Muscle layer of duodenum (tissue), 2 donors: ENCODE measurements around the gene KCNMA1.

ENCODE experiments used
- H3K27ac ChIP-seq: one replicate; pipeline ENCODE4 v1.7.0; 2013; ENCODE audit warnings: mild to moderate bottlenecking, low read length
- H3K27me3 ChIP-seq: one replicate; pipeline ENCODE4 v1.7.0; 2013; ENCODE audit warnings: low read depth, mild to moderate bottlenecking, control low read depth, low read length
- H3K36me3 ChIP-seq, 2 donors: one replicate each; pipeline ENCODE4 v1.7.0; 2013; ENCODE audit warnings: low read length in 2 of 2, control low read depth in 1 of 2, mild to moderate bottlenecking in 1 of 2; ENCODE audit not compliant: insufficient read depth in 2 of 2, control insufficient read depth in 1 of 2
- H3K4me1 ChIP-seq, 2 donors: one replicate each; pipeline ENCODE4 v1.7.0; 2013; ENCODE audit warnings: low read length in 2 of 2, mild to moderate bottlenecking in 2 of 2, control low read depth in 1 of 2, moderate library complexity in 1 of 2; ENCODE audit not compliant: insufficient read depth in 2 of 2, control insufficient read depth in 1 of 2
- H3K4me3 ChIP-seq, 2 donors: one replicate each; pipeline ENCODE4 v1.7.0; 2013; ENCODE audit warnings: low read length in 2 of 2, low read depth in 1 of 2, mild to moderate bottlenecking in 1 of 2
- H3K9me3 ChIP-seq, 2 donors: one replicate each; pipeline ENCODE4 v1.7.0; 2013; ENCODE audit warnings: low read length in 2 of 2, control low read depth in 1 of 2, mild to moderate bottlenecking in 1 of 2; ENCODE audit not compliant: control insufficient read depth in 1 of 2
- donor health status: healthy.

The KCNMA1 gene

GRCh38 chr10:77552252-77552651 lies 85.4 kb downstream of the KCNMA1 start:
- Histone ChIP-seq H3K4me1 (peaks cover 16 to 24% of the 10 kb centered on the region in 2 donors), H3K4me3 (no peak overlapping the region), H3K36me3 (no peaks in the 10 kb centered on the region), H3K9me3 (no peaks in the 10 kb centered on the region), H3K27me3 (no peaks in the 10 kb centered on the region), H3K27ac (no peak overlapping the region)

- Histone ChIP-seq H3K36me3 (no peaks in the 10 kb centered on the region), H3K9me3 (no peaks in the 10 kb centered on the region), H3K27ac (no peak overlapping the region), H3K27me3 (no peaks in the 10 kb centered on the region), H3K4me3 (no peak overlapping the region), H3K4me1 (peaks cover 9 to 21% of the 10 kb centered on the region in 2 donors)
Observed at GRCh38 chr10:77550378-77550777, 87.2 kb downstream of the KCNMA1 start.

- H3K4me3 ChIP-seq = no peak overlapping the region
- no peaks in the 10 kb centered on the region for H3K27me3 ChIP-seq
- no peak overlapping the region for H3K27ac ChIP-seq
- no peaks in the 10 kb centered on the region for H3K9me3 ChIP-seq
- H3K4me1 ChIP-seq = peaks cover 0 to 7% of the 10 kb centered on the region in 2 donors
- no peaks in the 10 kb centered on the region for H3K36me3 ChIP-seq
Observed at GRCh38 chr10:77548671-77549070, 88.9 kb downstream of the KCNMA1 start.

GRCh38 chr10:77548157-77548556 lies 89.5 kb downstream of the KCNMA1 start:
- Histone ChIP-seq H3K9me3 (no peaks in the 10 kb centered on the region), H3K27ac (no peak overlapping the region)

GRCh38 chr10:77547307-77548050 lies 90.1 kb downstream of the KCNMA1 start:
- no peaks in the 10 kb centered on the region for H3K36me3 ChIP-seq
- no peak overlapping the region for H3K27ac ChIP-seq
- H3K4me1 ChIP-seq = no peaks in the 10 kb centered on the region
- no peak overlapping the region for H3K4me3 ChIP-seq
- no peaks in the 10 kb centered on the region for H3K9me3 ChIP-seq
- H3K27me3 ChIP-seq = no peaks in the 10 kb centered on the region

More at GRCh38 chr10:77548157-77548556, 89.5 kb downstream of the KCNMA1 start:
- Histone ChIP-seq H3K4me1 (peaks cover 0 to 2% of the 10 kb centered on the region in 2 donors), H3K36me3 (no peaks in the 10 kb centered on the region), H3K27me3 (no peaks in the 10 kb centered on the region), H3K4me3 (no peak overlapping the region)

- no peaks in the 10 kb centered on the region for H3K27me3 ChIP-seq
- H3K9me3 ChIP-seq = no peaks in the 10 kb centered on the region
- H3K27ac ChIP-seq = no peak overlapping the region
- H3K4me3 ChIP-seq = no peak overlapping the region
- H3K36me3 ChIP-seq = no peaks in the 10 kb centered on the region
- H3K4me1 ChIP-seq = no peaks in the 10 kb centered on the region
Observed at GRCh38 chr10:77546042-77546441, 91.6 kb downstream of the KCNMA1 start.

GRCh38 chr10:77545585-77545984 lies 92.0 kb downstream of the KCNMA1 start:
- peaks cover 0 to 2% of the 10 kb centered on the region in 2 donors for H3K9me3 ChIP-seq
- H3K4me1 ChIP-seq = no peaks in the 10 kb centered on the region
- no peak overlapping the region for H3K27ac ChIP-seq
- no peaks in the 10 kb centered on the region for H3K27me3 ChIP-seq
- no peak overlapping the region for H3K4me3 ChIP-seq
- no peaks in the 10 kb centered on the region for H3K36me3 ChIP-seq

- Histone ChIP-seq H3K4me1 (no peaks in the 10 kb centered on the region), H3K4me3 (no peak overlapping the region), H3K27ac (no peak overlapping the region), H3K9me3 (peaks cover 0 to 2% of the 10 kb centered on the region in 2 donors), H3K27me3 (no peaks in the 10 kb centered on the region), H3K36me3 (no peaks in the 10 kb centered on the region)
Observed at GRCh38 chr10:77544617-77545016, 93.0 kb downstream of the KCNMA1 start.

GRCh38 chr10:77542710-77543259 lies 94.8 kb downstream of the KCNMA1 start:
- Histone ChIP-seq H3K27me3 (no peaks in the 10 kb centered on the region), H3K27ac (no peak overlapping the region), H3K9me3 (peaks cover 0 to 2% of the 10 kb centered on the region in 2 donors), H3K4me3 (no peak overlapping the region), H3K36me3 (no peaks in the 10 kb centered on the region), H3K4me1 (peaks cover 0 to 8% of the 10 kb centered on the region in 2 donors)

GRCh38 chr10:77541944-77542343 lies 95.7 kb downstream of the KCNMA1 start:
- H3K4me1 ChIP-seq = peaks cover 0 to 10% of the 10 kb centered on the region in 2 donors
- H3K27ac ChIP-seq = no peak overlapping the region
- H3K4me3 ChIP-seq = no peak overlapping the region
- H3K9me3 ChIP-seq = peaks cover 0 to 2% of the 10 kb centered on the region in 2 donors
- no peaks in the 10 kb centered on the region for H3K36me3 ChIP-seq
- no peaks in the 10 kb centered on the region for H3K27me3 ChIP-seq

- no peak overlapping the region for H3K27ac ChIP-seq
- peaks cover 0 to 10% of the 10 kb centered on the region in 2 donors for H3K4me1 ChIP-seq
- no peak overlapping the region for H3K4me3 ChIP-seq
- H3K27me3 ChIP-seq = no peaks in the 10 kb centered on the region
- peaks cover 0 to 2% of the 10 kb centered on the region in 2 donors for H3K9me3 ChIP-seq
- no peaks in the 10 kb centered on the region for H3K36me3 ChIP-seq
Observed at GRCh38 chr10:77541247-77541646, 96.4 kb downstream of the KCNMA1 start.
